GM23338 (cell line): ENCODE data around the gene RTN4IP1. TPM values are rescaled to one million over a fixed set of nuclear protein-coding genes. Genes with fewer than 3 reads are reported as not detected.
A peak's percentile ranks its signal among the peaks of the same experiment; 100 is the strongest.
"Not testable (repeated sequence)": the region's sequence is repeated elsewhere in the genome, so short reads cannot be mapped to it uniquely, and the experiment has no call there.

Source experiments
- ATAC-seq: fragments of 200-7000 bp; cut with Tn5 transposase; 3 replicates; pipeline ENCODE4 v1.9.1; 2020
- DNase-seq: peaks from one replicate; pipeline ENCODE4 v3.0.0-alpha.2; 2015; ENCODE audit warnings: low spot score
- H2AFZ ChIP-seq: fragments of 200-600 bp; sonication (generic); 2 replicates; pipeline ENCODE4 v1.8.0; 2016; ENCODE audit warnings: antibody characterized with exemption, mild to moderate bottlenecking, moderate library complexity
- H3F3A ChIP-seq: fragments of 200-600 bp; sonication (generic); replicated peaks from 2 replicates; pipeline ENCODE4 v1.8.0; 2017; ENCODE audit warnings: antibody characterized with exemption, mixed run types, low read depth
- H3K27ac ChIP-seq: fragments of 200-600 bp; sonication (generic); 2 replicates; pipeline ENCODE4 v1.6.1; 2016; ENCODE audit warnings: low read depth
- H3K27me3 ChIP-seq: fragments of 200-600 bp; sonication (generic); 2 replicates; pipeline ENCODE4 v1.8.0; 2016; ENCODE audit warnings: mild to moderate bottlenecking, mixed run types, moderate library complexity; ENCODE audit not compliant: insufficient read depth
- H3K36me3 ChIP-seq: fragments of 200-600 bp; sonication (generic); 2 replicates; pipeline ENCODE4 v1.8.0; 2016; ENCODE audit warnings: mild to moderate bottlenecking; ENCODE audit not compliant: insufficient read depth
- H3K4me1 ChIP-seq: fragments of 200-600 bp; sonication (generic); 2 replicates; pipeline ENCODE4 v1.8.0; 2016; ENCODE audit warnings: mild to moderate bottlenecking, moderate library complexity; ENCODE audit not compliant: insufficient read depth
- H3K4me2 ChIP-seq: fragments of 200-600 bp; sonication (generic); 2 replicates; pipeline ENCODE4 v1.7.1; 2017; ENCODE audit warnings: mixed run types
- H3K4me3 ChIP-seq: fragments of 200-600 bp; sonication (generic); 2 replicates; pipeline ENCODE4 v1.6.1; 2016; ENCODE audit warnings: mixed run types
- H3K79me2 ChIP-seq: fragments of 200-600 bp; sonication (generic); replicated peaks from 2 replicates; pipeline ENCODE4 v1.8.0; 2017; ENCODE audit warnings: mild to moderate bottlenecking; ENCODE audit not compliant: insufficient read depth
- H3K9me2 ChIP-seq: fragments of 200-600 bp; sonication (generic); 2 replicates; pipeline ENCODE4 v1.8.0; 2017; ENCODE audit not compliant: insufficient read depth
- H4K20me1 ChIP-seq: fragments of 200-600 bp; sonication (generic); replicated peaks from 2 replicates; pipeline ENCODE4 v1.8.0; 2017; ENCODE audit warnings: mild to moderate bottlenecking; ENCODE audit not compliant: insufficient read depth
- H3K27ac Mint-ChIP-seq: 2 replicates; pipeline ENCODE4 v1.8.0; 2020; ENCODE audit warnings: inconsistent platforms, mild to moderate bottlenecking, moderate library complexity, mixed read lengths
- H3K27me3 Mint-ChIP-seq: 3 replicates; pipeline ENCODE4 v1.8.0; 2022; ENCODE audit warnings: low read depth, mild to moderate bottlenecking, moderate library complexity, mixed read lengths, inconsistent platforms; ENCODE audit not compliant: insufficient read depth, poor library complexity
- H3K36me3 Mint-ChIP-seq: 3 replicates; pipeline ENCODE4 v1.8.0; 2021; ENCODE audit warnings: low read depth, mild to moderate bottlenecking, inconsistent platforms, moderate library complexity, mixed read lengths
- H3K4me1 Mint-ChIP-seq: 3 replicates; pipeline ENCODE4 v1.8.0; 2020; ENCODE audit warnings: mild to moderate bottlenecking, inconsistent platforms, mixed read lengths
- H3K4me3 Mint-ChIP-seq: 3 replicates; pipeline ENCODE4 v1.8.0; 2021; ENCODE audit warnings: moderate library complexity, mild to moderate bottlenecking, inconsistent platforms, mixed read lengths
- H3K9me3 Mint-ChIP-seq: 3 replicates; pipeline ENCODE4 v1.8.0; 2020; ENCODE audit warnings: moderate library complexity, mild to moderate bottlenecking, inconsistent platforms, mixed read lengths
- CREB1 ChIP-seq: fragments of 250-450 bp; sonication (Bioruptor Pico); IDR thresholded peaks from 2 replicates; pipeline ENCODE4 v1.5.0; 2020; ENCODE audit warnings: low read depth, mild to moderate bottlenecking, moderate library complexity
- ETS1 ChIP-seq: IDR thresholded peaks from 2 replicates; pipeline ENCODE4 v1.6.1; 2016; ENCODE audit warnings: antibody characterized with exemption
- EZH2phosphoT487 ChIP-seq: fragments of 200-600 bp; sonication (generic); IDR thresholded peaks from one replicate; pipeline ENCODE4 v1.8.1; 2018; ENCODE audit warnings: antibody characterized with exemption; ENCODE audit not compliant: unreplicated experiment
- JUNB ChIP-seq: IDR thresholded peaks from one replicate; pipeline ENCODE4 v1.6.1; 2016; ENCODE audit warnings: antibody characterized with exemption; ENCODE audit not compliant: unreplicated experiment
- POLR2AphosphoS5 ChIP-seq: IDR thresholded peaks from 2 replicates; pipeline ENCODE4 v1.6.1; 2016; ENCODE audit warnings: antibody characterized with exemption, low read depth
- REST ChIP-seq: IDR thresholded peaks from one replicate; pipeline ENCODE4 v1.6.1; 2018; ENCODE audit warnings: antibody characterized with exemption; ENCODE audit not compliant: unreplicated experiment
- ZNF114 ChIP-seq: fragments of 250-450 bp; sonication (Bioruptor Pico); IDR thresholded peaks from 2 replicates; pipeline ENCODE4 v1.5.0; 2020; ENCODE audit warnings: mild to moderate bottlenecking, moderate library complexity
- ZNF331 ChIP-seq: fragments of 250-450 bp; sonication (Bioruptor Pico); IDR thresholded peaks from 2 replicates; pipeline ENCODE4 v1.5.0; 2020; ENCODE audit warnings: low read depth, mild to moderate bottlenecking, moderate library complexity
- polyA plus RNA-seq: library from polyadenylated mRNA; unstranded; fragments of >200 nt; fragmentation: Nextera tagmentation; extraction: Ambion mirVana; gene quantifications from 2 replicates; pipeline ENCODE4 v1.2.1, GENCODE V29; 2016
- total RNA-seq: library from RNA; depleted of rRNA; stranded (reverse); fragments of >200 nt; shearing (Covaris generic); gene quantifications from 2 replicates; pipeline ENCODE4 v1.2.3, GENCODE V29; 2014

Gene RTN4IP1
- total and polyA plus RNA-seq, 2 experiments from 2014 or later: 14.5 to 17.5 TPM

- no peaks in the 10 kb centered on the region for H3K9me2 ChIP-seq
- peak overlapping the region; percentile 94 for H3K4me3 Mint-ChIP-seq
- no peaks in the 10 kb centered on the region for H4K20me1 ChIP-seq
- peak overlapping the region; percentile 86 for H3K4me3 ChIP-seq
- peak overlapping the region; percentile 98 for H3K27ac Mint-ChIP-seq
- H3K4me2 ChIP-seq: peak overlapping the region; percentile 99
- no peaks in the 10 kb centered on the region for H3K36me3 ChIP-seq
- ATAC-seq (no peak), DNase-seq (no peak)
- no peak for TF ChIP-seq ETS1
- H3K79me2 ChIP-seq: peaks cover 63% of the 10 kb centered on the region
- peaks cover 22% of the 10 kb centered on the region for H3K4me1 ChIP-seq
- no peaks in the 10 kb centered on the region for H3K9me3 Mint-ChIP-seq
- no peaks in the 10 kb centered on the region; the same call in 1 of the 2 replicates for H3F3A ChIP-seq
- H3K27ac ChIP-seq: peak overlapping the region; percentile 92
- H3K27me3 ChIP-seq: no peaks in the 10 kb centered on the region
- H3K4me1 Mint-ChIP-seq: peaks cover 34% of the 10 kb centered on the region
- H3K27me3 Mint-ChIP-seq: peaks cover 2% of the 10 kb centered on the region
- H3K36me3 Mint-ChIP-seq: peaks cover 9% of the 10 kb centered on the region
- peak overlapping the region; percentile 91; the same call in 1 of the 2 replicates for H2AFZ ChIP-seq
These were observed 513 bp upstream of the RTN4IP1 start for GRCh38 chr6:106629859-106630163.

- peaks cover 22% of the 10 kb centered on the region for H3K4me1 ChIP-seq
- no peaks in the 10 kb centered on the region for H3K27me3 ChIP-seq
- ATAC-seq: no peak
These were observed 618 bp downstream of the RTN4IP1 start for GRCh38 chr6:106628658-106629102.

GRCh38 chr6:106627760-106628159 lies 1.5 kb downstream of the RTN4IP1 start:
- peaks cover 22% of the 10 kb centered on the region for H3K4me1 ChIP-seq
- Mint-ChIP-seq H3K4me3 (peak overlapping the region; percentile 94; the same call in 2 of the 3 replicates), H3K9me3 (peaks cover 12% of the 10 kb centered on the region), H3K4me1 (peaks cover 30% of the 10 kb centered on the region), H3K36me3 (peaks cover 20% of the 10 kb centered on the region)
- not testable (repeated sequence) for ATAC-seq, H3K36me3 ChIP-seq, H3K27ac Mint-ChIP-seq, H4K20me1 ChIP-seq, H2AFZ ChIP-seq, DNase-seq, H3K9me2 ChIP-seq, H3K27me3 ChIP-seq, H3K27ac ChIP-seq, H3K27me3 Mint-ChIP-seq, H3F3A ChIP-seq
- H3K4me2 ChIP-seq: peak overlapping the region; percentile 99; the same call in 1 of the 2 replicates
- H3K4me3 ChIP-seq: 0 out of 2 replicates have a peak overlapping the region, but pooled peaks have one; percentile 86
- peaks cover 43% of the 10 kb centered on the region for H3K79me2 ChIP-seq

More at GRCh38 chr6:106628658-106629102, 618 bp downstream of the RTN4IP1 start:
- H4K20me1 ChIP-seq: no peaks in the 10 kb centered on the region
- peaks cover 52% of the 10 kb centered on the region for H3K79me2 ChIP-seq
- no peak for DNase-seq
- H3K9me2 ChIP-seq: no peaks in the 10 kb centered on the region
- peak overlapping the region; percentile 98 for H3K27ac Mint-ChIP-seq
- H3K4me1 Mint-ChIP-seq: peaks cover 31% of the 10 kb centered on the region
- peak overlapping the region; percentile 94 for H3K4me3 Mint-ChIP-seq
- H3K36me3 ChIP-seq: no peaks in the 10 kb centered on the region
- H3F3A ChIP-seq: no peaks in the 10 kb centered on the region; the same call in 1 of the 2 replicates
- peak overlapping the region; percentile 86 for H3K4me3 ChIP-seq
- peaks cover 3% of the 10 kb centered on the region; the same call in 1 of the 3 replicates for H3K9me3 Mint-ChIP-seq
- H3K27ac ChIP-seq: peak overlapping the region; percentile 92
- no peak for TF ChIP-seq POLR2AphosphoS5
- no peak for TF ChIP-seq REST
- TF ChIP-seq EZH2phosphoT487: no peak
- no peak for TF ChIP-seq ETS1
- no peak for TF ChIP-seq CREB1 (CRISPR knock-in tag)
- TF ChIP-seq JUNB: no peak
- TF ChIP-seq ZNF331 (CRISPR knock-in tag): no peak
- TF ChIP-seq ZNF114 (CRISPR knock-in tag): no peak
- peak overlapping the region; percentile 99 for H3K4me2 ChIP-seq
- H3K27me3 Mint-ChIP-seq: peaks cover 2% of the 10 kb centered on the region
- peak overlapping the region; percentile 83 for H2AFZ ChIP-seq
- H3K36me3 Mint-ChIP-seq: peaks cover 11% of the 10 kb centered on the region
